ENCODE results near the gene DPP6.

Gene DPP6

GRCh38 chr7:154484943-154485342 lies 432.7 kb downstream of the DPP6 start:
- Histone ChIP-seq H3K4me1 (ENCODE audit: control insufficient read depth in 1 of 2, insufficient read depth in 2 of 2, low read length in 2 of 2) (no peaks in the 10 kb centered on the region), H3K36me3 (ENCODE audit: control insufficient read depth in 1 of 2, insufficient read depth in 2 of 2, low read length in 2 of 2) (no peaks in the 10 kb centered on the region), H3K9ac (ENCODE audit: low read depth in 1 of 2, low read length in 2 of 2) (no peak overlapping the region), H3K27me3 (ENCODE audit: control insufficient read depth in 1 of 2, insufficient read depth in 2 of 2, low read length in 2 of 2) (no peaks in the 10 kb centered on the region), H3K27ac (ENCODE audit: low read depth, low read length) (no peak overlapping the region), H3K4me3 (ENCODE audit: low read depth in 1 of 2, low read length in 2 of 2) (no peak overlapping the region), H3K9me3 (ENCODE audit: control insufficient read depth in 1 of 2, low read length in 2 of 2) (peaks cover 9 to 13% of the 10 kb centered on the region in 2 donors)

GRCh38 chr7:154489897-154490296 lies 437.7 kb downstream of the DPP6 start:
- no peaks in the 10 kb centered on the region for H3K36me3 ChIP-seq (ENCODE audit: control insufficient read depth in 1 of 2, insufficient read depth in 2 of 2, low read length in 2 of 2)
- peaks cover 2 to 11% of the 10 kb centered on the region in 2 donors for H3K9me3 ChIP-seq (ENCODE audit: control insufficient read depth in 1 of 2, low read length in 2 of 2)
- H3K27me3 ChIP-seq (ENCODE audit: control insufficient read depth in 1 of 2, insufficient read depth in 2 of 2, low read length in 2 of 2), result no peaks in the 10 kb centered on the region
- no peak overlapping the region for H3K4me3 ChIP-seq (ENCODE audit: low read depth in 1 of 2, low read length in 2 of 2)
- no peaks in the 10 kb centered on the region for H3K4me1 ChIP-seq (ENCODE audit: control insufficient read depth in 1 of 2, insufficient read depth in 2 of 2, low read length in 2 of 2)
- H3K27ac ChIP-seq (ENCODE audit: low read depth, low read length), result no peak overlapping the region
- no peak overlapping the region for H3K9ac ChIP-seq (ENCODE audit: low read depth in 1 of 2, low read length in 2 of 2)

- H3K27ac ChIP-seq (ENCODE audit: low read depth, low read length), result no peak overlapping the region
- H3K9me3 ChIP-seq (ENCODE audit: control insufficient read depth in 1 of 2, low read length in 2 of 2), result peaks cover 0 to 5% of the 10 kb centered on the region in 2 donors
Observed at GRCh38 chr7:154493594-154493993, 441.4 kb downstream of the DPP6 start.

GRCh38 chr7:154497751-154498150 lies 445.6 kb downstream of the DPP6 start:
- no peaks in the 10 kb centered on the region for H3K27me3 ChIP-seq (ENCODE audit: control insufficient read depth in 1 of 2, insufficient read depth in 2 of 2, low read length in 2 of 2)
- H3K9me3 ChIP-seq (ENCODE audit: control insufficient read depth in 1 of 2, low read length in 2 of 2), result peaks cover 5 to 11% of the 10 kb centered on the region in 2 donors
- no peak overlapping the region for H3K9ac ChIP-seq (ENCODE audit: low read depth in 1 of 2, low read length in 2 of 2)
- H3K4me3 ChIP-seq (ENCODE audit: low read depth in 1 of 2, low read length in 2 of 2), result no peak overlapping the region
- no peak overlapping the region for H3K27ac ChIP-seq (ENCODE audit: low read depth, low read length)
- H3K4me1 ChIP-seq (ENCODE audit: control insufficient read depth in 1 of 2, insufficient read depth in 2 of 2, low read length in 2 of 2), result no peaks in the 10 kb centered on the region
- no peaks in the 10 kb centered on the region for H3K36me3 ChIP-seq (ENCODE audit: control insufficient read depth in 1 of 2, insufficient read depth in 2 of 2, low read length in 2 of 2)

More at GRCh38 chr7:154493594-154493993, 441.4 kb downstream of the DPP6 start:
- no peaks in the 10 kb centered on the region for H3K27me3 ChIP-seq (ENCODE audit: control insufficient read depth in 1 of 2, insufficient read depth in 2 of 2, low read length in 2 of 2)
- H3K4me3 ChIP-seq (ENCODE audit: low read depth in 1 of 2, low read length in 2 of 2), result no peak overlapping the region
- no peak overlapping the region for H3K9ac ChIP-seq (ENCODE audit: low read depth in 1 of 2, low read length in 2 of 2)
- H3K36me3 ChIP-seq (ENCODE audit: control insufficient read depth in 1 of 2, insufficient read depth in 2 of 2, low read length in 2 of 2), result no peaks in the 10 kb centered on the region
- H3K4me1 ChIP-seq (ENCODE audit: control insufficient read depth in 1 of 2, insufficient read depth in 2 of 2, low read length in 2 of 2), result no peaks in the 10 kb centered on the region

- H3K27ac ChIP-seq (ENCODE audit: low read depth, low read length), result no peak overlapping the region
- peaks cover 0 to 7% of the 10 kb centered on the region in 2 donors for H3K9me3 ChIP-seq (ENCODE audit: control insufficient read depth in 1 of 2, low read length in 2 of 2)
- no peak overlapping the region for H3K9ac ChIP-seq (ENCODE audit: low read depth in 1 of 2, low read length in 2 of 2)
- no peaks in the 10 kb centered on the region for H3K4me1 ChIP-seq (ENCODE audit: control insufficient read depth in 1 of 2, insufficient read depth in 2 of 2, low read length in 2 of 2)
- H3K36me3 ChIP-seq (ENCODE audit: control insufficient read depth in 1 of 2, insufficient read depth in 2 of 2, low read length in 2 of 2), result no peaks in the 10 kb centered on the region
- no peak overlapping the region for H3K4me3 ChIP-seq (ENCODE audit: low read depth in 1 of 2, low read length in 2 of 2)
- H3K27me3 ChIP-seq (ENCODE audit: control insufficient read depth in 1 of 2, insufficient read depth in 2 of 2, low read length in 2 of 2), result no peaks in the 10 kb centered on the region
Observed at GRCh38 chr7:154503962-154504550, 451.9 kb downstream of the DPP6 start.

GRCh38 chr7:154504918-154505317 lies 452.7 kb downstream of the DPP6 start:
- H3K4me3 ChIP-seq (ENCODE audit: low read depth in 1 of 2, low read length in 2 of 2), result no peak overlapping the region
- H3K27ac ChIP-seq (ENCODE audit: low read depth, low read length), result no peak overlapping the region
- no peaks in the 10 kb centered on the region for H3K4me1 ChIP-seq (ENCODE audit: control insufficient read depth in 1 of 2, insufficient read depth in 2 of 2, low read length in 2 of 2)

GRCh38 chr7:154505362-154505761 lies 453.2 kb downstream of the DPP6 start:
- H3K4me3 ChIP-seq (ENCODE audit: low read depth in 1 of 2, low read length in 2 of 2), result no peak overlapping the region
- H3K9me3 ChIP-seq (ENCODE audit: control insufficient read depth in 1 of 2, low read length in 2 of 2), result peaks cover 5% of the 10 kb centered on the region in 2 donors
- no peaks in the 10 kb centered on the region for H3K36me3 ChIP-seq (ENCODE audit: control insufficient read depth in 1 of 2, insufficient read depth in 2 of 2, low read length in 2 of 2)
- H3K4me1 ChIP-seq (ENCODE audit: control insufficient read depth in 1 of 2, insufficient read depth in 2 of 2, low read length in 2 of 2), result no peaks in the 10 kb centered on the region
- no peaks in the 10 kb centered on the region for H3K27me3 ChIP-seq (ENCODE audit: control insufficient read depth in 1 of 2, insufficient read depth in 2 of 2, low read length in 2 of 2)
- no peak overlapping the region for H3K27ac ChIP-seq (ENCODE audit: low read depth, low read length)
- H3K9ac ChIP-seq (ENCODE audit: low read depth in 1 of 2, low read length in 2 of 2), result no peak overlapping the region

More at GRCh38 chr7:154504918-154505317, 452.7 kb downstream of the DPP6 start:
- Histone ChIP-seq H3K27me3 (ENCODE audit: control insufficient read depth in 1 of 2, insufficient read depth in 2 of 2, low read length in 2 of 2) (no peaks in the 10 kb centered on the region), H3K9me3 (ENCODE audit: control insufficient read depth in 1 of 2, low read length in 2 of 2) (peaks cover 4 to 5% of the 10 kb centered on the region in 2 donors), H3K9ac (ENCODE audit: low read depth in 1 of 2, low read length in 2 of 2) (no peak overlapping the region), H3K36me3 (ENCODE audit: control insufficient read depth in 1 of 2, insufficient read depth in 2 of 2, low read length in 2 of 2) (no peaks in the 10 kb centered on the region)

GRCh38 chr7:154509192-154509591 lies 457.0 kb downstream of the DPP6 start:
- H3K4me1 ChIP-seq (ENCODE audit: control insufficient read depth in 1 of 2, insufficient read depth in 2 of 2, low read length in 2 of 2), result no peaks in the 10 kb centered on the region
- no peak overlapping the region for H3K27ac ChIP-seq (ENCODE audit: low read depth, low read length)
- no peak overlapping the region for H3K4me3 ChIP-seq (ENCODE audit: low read depth in 1 of 2, low read length in 2 of 2)
- no peak overlapping the region for H3K9ac ChIP-seq (ENCODE audit: low read depth in 1 of 2, low read length in 2 of 2)
- no peaks in the 10 kb centered on the region for H3K27me3 ChIP-seq (ENCODE audit: control insufficient read depth in 1 of 2, insufficient read depth in 2 of 2, low read length in 2 of 2)
- H3K36me3 ChIP-seq (ENCODE audit: control insufficient read depth in 1 of 2, insufficient read depth in 2 of 2, low read length in 2 of 2), result no peaks in the 10 kb centered on the region
- peaks cover 0 to 5% of the 10 kb centered on the region in 2 donors for H3K9me3 ChIP-seq (ENCODE audit: control insufficient read depth in 1 of 2, low read length in 2 of 2)

GRCh38 chr7:154512121-154512833 lies 460.1 kb downstream of the DPP6 start:
- Histone ChIP-seq H3K4me3 (ENCODE audit: low read depth in 1 of 2, low read length in 2 of 2) (no peak overlapping the region), H3K27me3 (ENCODE audit: control insufficient read depth in 1 of 2, insufficient read depth in 2 of 2, low read length in 2 of 2) (no peaks in the 10 kb centered on the region), H3K9ac (ENCODE audit: low read depth in 1 of 2, low read length in 2 of 2) (no peak overlapping the region), H3K4me1 (ENCODE audit: control insufficient read depth in 1 of 2, insufficient read depth in 2 of 2, low read length in 2 of 2) (no peaks in the 10 kb centered on the region), H3K36me3 (ENCODE audit: control insufficient read depth in 1 of 2, insufficient read depth in 2 of 2, low read length in 2 of 2) (no peaks in the 10 kb centered on the region), H3K9me3 (ENCODE audit: control insufficient read depth in 1 of 2, low read length in 2 of 2) (peaks cover 0 to 10% of the 10 kb centered on the region in 2 donors), H3K27ac (ENCODE audit: low read depth, low read length) (no peak overlapping the region)

- Histone ChIP-seq H3K36me3 (ENCODE audit: control insufficient read depth in 1 of 2, insufficient read depth in 2 of 2, low read length in 2 of 2) (no peaks in the 10 kb centered on the region), H3K4me1 (ENCODE audit: control insufficient read depth in 1 of 2, insufficient read depth in 2 of 2, low read length in 2 of 2) (no peaks in the 10 kb centered on the region), H3K4me3 (ENCODE audit: low read depth in 1 of 2, low read length in 2 of 2) (no peak overlapping the region), H3K27me3 (ENCODE audit: control insufficient read depth in 1 of 2, insufficient read depth in 2 of 2, low read length in 2 of 2) (no peaks in the 10 kb centered on the region), H3K9ac (ENCODE audit: low read depth in 1 of 2, low read length in 2 of 2) (no peak overlapping the region), H3K9me3 (ENCODE audit: control insufficient read depth in 1 of 2, low read length in 2 of 2) (peaks cover 2 to 5% of the 10 kb centered on the region in 2 donors), H3K27ac (ENCODE audit: low read depth, low read length) (no peak overlapping the region)
Observed at GRCh38 chr7:154517768-154518167, 465.6 kb downstream of the DPP6 start.
